Left ventricle myocardium superior (tissue), 1 donor: Measurements from ENCODE around the gene TNFRSF9. TPM values are rescaled to one million over a fixed set of nuclear protein-coding genes. Genes with fewer than 3 reads are reported as not detected.
"Not testable (repeated sequence)": the region's sequence is repeated elsewhere in the genome, so short reads cannot be mapped to it uniquely, and the experiment has no call there.

Experiments
- ATAC-seq: fragments of 200-7000 bp; cut with Tn5 transposase; one replicate; pipeline ENCODE4 v1.9.1; 2020; ENCODE audit warnings: mild to moderate bottlenecking, moderate library complexity
- DNase-seq: peaks from one replicate; pipeline ENCODE4 v3.0.0-alpha.2; 2020
- intact Hi-C: fragments of 100-400 bp; cut with micrococcal nuclease; formaldehyde crosslinking; loops from one replicate; pipeline ENCODE4 v1.11.0; 2022
- total RNA-seq: library from RNA; stranded (reverse); fragmentation: NEBNext Ultra II Directional; extraction: Animal tissue kit (Norgen Biotek cat#: 25700); gene quantifications from one replicate; pipeline ENCODE4 v1.2.1, GENCODE V29; 2021
- donor health status: DM: no; HTN: yes; CAD: no; lungs with severe emphysema.

Gene TNFRSF9
- total RNA-seq, 1 donor from 2014 or later = not detected

GRCh38 chr1:7962636-7963377, 22.2 kb upstream of the TNFRSF9 start:
- ATAC-seq (no peak), DNase-seq (no peak)
- intact Hi-C loops = no loop called here

GRCh38 chr1:7962014-7962335, 21.3 kb upstream of the TNFRSF9 start:
- no peak for ATAC-seq
- no peak for DNase-seq
- intact Hi-C loops = no loop called here

- intact Hi-C loops = no loop called here
- DNase-seq (peak; percentile 100), ATAC-seq (peak; percentile 95)
These were observed 20.8 kb upstream of the TNFRSF9 start, which contains the start of gene PARK7 for GRCh38 chr1:7961216-7962013. PARK7 (plus strand) TSS chr1:7961711; CDS start chr1:7962786, 1,075 bp downstream.

- DNase-seq (no peak), ATAC-seq (no peak)
- intact Hi-C loops = no loop called here
These were observed 20.2 kb upstream of the TNFRSF9 start for GRCh38 chr1:7960867-7961215.

GRCh38 chr1:7960165-7960564, 19.5 kb upstream of the TNFRSF9 start:
- no peak for DNase-seq
- intact Hi-C loops = no loop called here
- no peak for ATAC-seq

- intact Hi-C loops = no loop called here
- DNase-seq (no peak), ATAC-seq (no peak)
These were observed 15.8 kb upstream of the TNFRSF9 start for GRCh38 chr1:7956218-7957032.

- no peak for ATAC-seq
- no peak for DNase-seq
- intact Hi-C loops = no loop called here
These were observed 14.0 kb upstream of the TNFRSF9 start for GRCh38 chr1:7954683-7955082.

GRCh38 chr1:7953850-7954609, 13.4 kb upstream of the TNFRSF9 start:
- peak; percentile 100 for ATAC-seq
- intact Hi-C loops = no loop called here
- DNase-seq = peak; percentile 99

- intact Hi-C loops, ATAC-seq: not testable (repeated sequence)
These were observed 12.2 kb upstream of the TNFRSF9 start for GRCh38 chr1:7952791-7953190.

GRCh38 chr1:7948960-7949359, 8.3 kb upstream of the TNFRSF9 start:
- intact Hi-C loops = no loop called here
- no peak for ATAC-seq
- no peak for DNase-seq

More at GRCh38 chr1:7952791-7953190, 12.2 kb upstream of the TNFRSF9 start:
- not testable (repeated sequence) for DNase-seq

- intact Hi-C loops = no loop called here
- DNase-seq = no peak
- ATAC-seq = no peak
These were observed 2.6 kb upstream of the TNFRSF9 start for GRCh38 chr1:7943251-7943650.

GRCh38 chr1:7942214-7942921, 1.7 kb upstream of the TNFRSF9 start:
- DNase-seq = peak; percentile 78
- ATAC-seq = peak; percentile 90
- intact Hi-C loops = no loop called here

GRCh38 chr1:7941437-7941793, 776 bp upstream of the TNFRSF9 start:
- ATAC-seq (no peak), DNase-seq (no peak)
- intact Hi-C loops = no loop called here

GRCh38 chr1:7940034-7940433, 605 bp downstream of the TNFRSF9 start:
- no peak for DNase-seq
- no peak for ATAC-seq
- intact Hi-C loops = no loop called here

- ATAC-seq = no peak
- intact Hi-C loops = no loop called here
- no peak for DNase-seq
These were observed 2.6 kb downstream of the TNFRSF9 start for GRCh38 chr1:7938070-7938469.

- ATAC-seq = no peak
- no peak for DNase-seq
- intact Hi-C loops = no loop called here
These were observed 8.0 kb downstream of the TNFRSF9 start for GRCh38 chr1:7932524-7933138.

- DNase-seq (no peak), ATAC-seq (no peak)
- intact Hi-C loops = no loop called here
These were observed 9.2 kb downstream of the TNFRSF9 start for GRCh38 chr1:7931446-7931812.
